ENCODE data around the gene ACTA2. TPM values are rescaled to one million over a fixed set of nuclear protein-coding genes. Genes with fewer than 3 reads are reported as not detected.

Gene ACTA2
- total RNA-seq, 1 experiment from 2014 or later = 2,012 TPM

DNA sequence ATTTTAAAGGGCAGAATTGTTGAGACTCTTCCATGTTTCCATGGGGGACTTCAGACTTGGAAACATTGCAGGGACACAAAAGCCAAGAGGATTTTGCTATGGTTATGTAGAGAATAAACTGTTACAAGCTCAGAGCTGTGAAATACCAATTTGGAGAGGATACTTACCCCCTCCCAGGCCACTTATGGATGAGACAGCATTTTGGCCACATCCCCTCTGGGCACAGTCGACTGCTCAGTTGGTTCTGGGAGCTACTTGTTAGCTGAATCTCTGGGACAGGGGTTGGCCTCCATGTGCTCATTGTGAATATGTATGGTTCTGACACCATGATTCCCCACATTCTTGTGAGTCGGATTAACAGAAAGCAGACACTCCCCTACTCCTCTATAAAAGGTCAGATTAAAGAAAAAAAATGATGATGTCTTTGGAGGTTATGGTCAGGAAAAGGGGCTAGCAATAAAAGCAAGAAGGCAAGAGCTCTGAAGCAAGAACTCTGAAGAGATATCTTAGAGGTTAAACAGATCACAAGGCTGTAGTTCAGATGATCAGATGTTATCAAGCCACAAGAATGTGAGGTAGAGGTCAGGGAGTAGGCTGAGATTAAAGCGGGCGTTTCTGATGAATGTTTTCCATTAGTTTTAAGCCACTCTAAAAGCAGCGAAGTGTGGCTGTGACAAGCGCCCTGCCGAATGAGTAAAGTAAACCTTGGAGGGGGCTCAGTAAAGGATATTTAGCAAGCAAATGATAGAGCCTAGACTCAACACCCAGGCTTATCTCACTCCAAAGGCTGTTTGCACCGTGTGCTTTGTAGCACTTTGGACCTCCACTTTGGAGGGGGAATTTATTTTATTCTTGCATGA lies 55.3 kb downstream of the ACTA2 start:
- no peak for DNase-seq (ENCODE audit: low read depth in 1 of 2, low spot score in 2 of 2)
- Histone ChIP-seq H3K9me3 (replicated peaks) (no peaks in the 10 kb centered on the region), H3K4me3 (no peak overlapping the region), H3K27ac (no peak overlapping the region), H3K36me3 (peaks cover 4% of the 10 kb centered on the region; the same call in 1 of the 2 replicates), H3K4me1 (replicated peaks) (peaks cover 65% of the 10 kb centered on the region), H3K27me3 (replicated peaks) (no peaks in the 10 kb centered on the region)

DNA sequence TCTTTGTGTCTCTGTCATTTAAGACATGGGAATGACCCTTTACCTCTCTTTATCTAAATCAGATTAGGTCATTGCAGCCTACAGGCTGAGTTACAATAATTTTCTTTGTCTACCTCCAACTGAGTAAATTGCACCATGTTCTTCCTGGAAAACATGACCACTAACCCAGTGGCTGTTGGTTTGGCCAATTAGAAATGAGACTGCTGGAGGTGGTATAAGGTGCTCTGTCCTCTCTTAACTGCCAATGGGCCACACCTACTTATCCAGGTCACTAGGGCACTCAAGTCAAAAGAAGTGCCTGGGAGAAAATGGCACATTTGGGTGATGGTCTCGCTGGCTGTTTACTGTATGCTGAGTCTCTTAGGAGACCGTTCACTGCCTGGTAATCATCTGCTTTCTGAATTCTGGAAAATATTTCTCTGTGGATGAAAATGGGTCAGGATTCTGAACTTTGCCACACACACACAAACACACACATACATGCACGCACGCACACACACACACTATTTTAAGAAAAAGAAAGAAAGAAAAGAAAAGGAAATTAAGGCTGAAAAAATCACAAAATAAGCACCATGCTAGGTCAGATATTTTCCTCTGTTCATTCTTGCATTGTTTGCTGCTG lies 56.1 kb downstream of the ACTA2 start:
- H3K9me3 ChIP-seq (replicated peaks) = no peaks in the 10 kb centered on the region
- no peak overlapping the region for H3K27ac ChIP-seq
- H3K4me1 ChIP-seq (replicated peaks) = peaks cover 65% of the 10 kb centered on the region
- H3K27me3 ChIP-seq (replicated peaks) = no peaks in the 10 kb centered on the region
- H3K36me3 ChIP-seq = no peaks in the 10 kb centered on the region
- no peak overlapping the region for H3K4me3 ChIP-seq
- no peak for DNase-seq (ENCODE audit: low read depth in 1 of 2, low spot score in 2 of 2)

DNA sequence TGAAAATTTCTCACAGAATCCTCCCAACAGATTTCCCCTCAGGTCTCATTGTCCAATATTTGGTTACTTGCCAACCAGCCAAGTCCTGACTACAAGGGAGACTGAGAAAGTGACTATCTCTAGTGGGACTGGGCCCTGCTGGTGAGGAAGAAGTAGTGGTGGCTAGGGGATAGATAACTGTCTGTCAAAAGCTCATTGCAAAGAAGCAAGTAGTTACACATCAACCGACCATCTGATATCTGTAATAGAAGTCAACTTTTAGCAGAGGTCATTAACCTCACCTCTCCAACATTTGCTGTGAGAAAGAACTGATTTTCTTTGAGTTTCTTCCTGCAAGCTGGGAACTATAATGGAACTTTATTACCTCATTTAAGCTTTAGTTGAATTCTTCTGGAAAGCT lies 57.3 kb downstream of the ACTA2 start:
- Histone ChIP-seq H3K9me3 (replicated peaks) (no peaks in the 10 kb centered on the region), H3K27me3 (replicated peaks) (no peaks in the 10 kb centered on the region), H3K27ac (no peak overlapping the region), H3K4me1 (replicated peaks) (peaks cover 61% of the 10 kb centered on the region), H3K4me3 (no peak overlapping the region), H3K36me3 (no peaks in the 10 kb centered on the region)
- DNase-seq (ENCODE audit: low read depth in 1 of 2, low spot score in 2 of 2) = no peak

DNA sequence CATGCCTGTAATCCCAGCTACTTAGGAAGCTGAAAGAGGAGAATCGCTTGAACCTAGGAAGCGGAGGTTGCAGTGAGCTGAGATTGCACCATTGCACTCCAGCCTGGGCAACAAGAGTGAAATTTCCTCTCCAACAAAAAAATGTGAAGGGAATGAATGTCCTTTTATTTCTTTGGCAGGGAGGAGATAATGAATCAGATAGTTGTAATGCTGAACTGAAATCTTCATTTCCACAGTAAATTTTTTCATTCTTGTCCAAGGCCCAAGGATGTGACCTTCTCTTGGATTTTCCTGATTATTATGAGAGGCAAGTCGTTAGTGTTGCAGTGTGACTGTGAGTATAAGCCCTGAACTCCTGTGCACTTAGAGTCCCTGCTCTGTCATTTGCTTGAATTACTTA lies 59.0 kb downstream of the ACTA2 start:
- H3K27ac ChIP-seq = no peak overlapping the region
- peaks cover 45% of the 10 kb centered on the region for H3K4me1 ChIP-seq (replicated peaks)
- no peak overlapping the region for H3K4me3 ChIP-seq
- H3K27me3 ChIP-seq (replicated peaks) = no peaks in the 10 kb centered on the region
- DNase-seq (ENCODE audit: low read depth in 1 of 2, low spot score in 2 of 2) = no peak
- no peaks in the 10 kb centered on the region for H3K36me3 ChIP-seq
- no peaks in the 10 kb centered on the region for H3K9me3 ChIP-seq (replicated peaks)

DNA sequence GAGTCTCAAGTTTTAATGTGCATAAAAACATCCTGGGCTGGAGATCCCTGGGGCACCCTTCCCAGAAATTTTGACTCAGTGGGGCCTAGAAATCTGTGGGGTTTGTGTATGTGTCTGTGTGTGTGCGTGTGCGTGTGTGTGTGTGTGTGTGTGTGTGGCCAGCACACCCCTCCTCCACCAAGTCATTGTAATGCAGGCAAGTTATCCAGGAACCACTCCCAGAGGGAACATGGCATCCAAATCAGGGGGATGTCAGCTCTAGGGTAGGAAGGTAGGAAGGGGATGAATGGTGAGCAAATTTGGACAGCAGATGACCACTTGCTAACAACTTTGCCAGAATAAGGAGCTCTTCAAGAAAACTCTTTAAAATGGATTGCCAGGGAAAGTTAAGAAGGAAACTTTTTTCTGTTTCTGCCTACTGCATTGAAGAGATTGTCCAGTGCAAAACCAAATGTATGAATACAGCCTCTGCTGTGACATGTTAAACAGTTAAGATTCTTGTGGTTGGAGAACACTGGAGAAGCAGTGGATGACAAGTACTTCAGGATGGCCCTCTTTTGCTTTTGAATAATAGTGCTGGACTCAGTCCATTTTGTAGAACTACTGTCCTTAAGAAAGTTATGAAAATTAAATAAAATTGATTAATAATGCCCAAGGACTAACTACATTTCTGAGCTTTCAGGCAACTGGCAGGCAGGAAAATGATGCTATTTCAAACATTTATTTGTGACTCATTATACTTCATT lies 60.2 kb downstream of the ACTA2 start:
- Histone ChIP-seq H3K9me3 (replicated peaks) (no peaks in the 10 kb centered on the region), H3K4me1 (replicated peaks) (peaks cover 39% of the 10 kb centered on the region), H3K27me3 (replicated peaks) (no peaks in the 10 kb centered on the region), H3K27ac (no peak overlapping the region), H3K36me3 (no peaks in the 10 kb centered on the region), H3K4me3 (no peak overlapping the region)
- DNase-seq (ENCODE audit: low read depth in 1 of 2, low spot score in 2 of 2) = peak in 1 of 2 experiments; percentile 27

DNA sequence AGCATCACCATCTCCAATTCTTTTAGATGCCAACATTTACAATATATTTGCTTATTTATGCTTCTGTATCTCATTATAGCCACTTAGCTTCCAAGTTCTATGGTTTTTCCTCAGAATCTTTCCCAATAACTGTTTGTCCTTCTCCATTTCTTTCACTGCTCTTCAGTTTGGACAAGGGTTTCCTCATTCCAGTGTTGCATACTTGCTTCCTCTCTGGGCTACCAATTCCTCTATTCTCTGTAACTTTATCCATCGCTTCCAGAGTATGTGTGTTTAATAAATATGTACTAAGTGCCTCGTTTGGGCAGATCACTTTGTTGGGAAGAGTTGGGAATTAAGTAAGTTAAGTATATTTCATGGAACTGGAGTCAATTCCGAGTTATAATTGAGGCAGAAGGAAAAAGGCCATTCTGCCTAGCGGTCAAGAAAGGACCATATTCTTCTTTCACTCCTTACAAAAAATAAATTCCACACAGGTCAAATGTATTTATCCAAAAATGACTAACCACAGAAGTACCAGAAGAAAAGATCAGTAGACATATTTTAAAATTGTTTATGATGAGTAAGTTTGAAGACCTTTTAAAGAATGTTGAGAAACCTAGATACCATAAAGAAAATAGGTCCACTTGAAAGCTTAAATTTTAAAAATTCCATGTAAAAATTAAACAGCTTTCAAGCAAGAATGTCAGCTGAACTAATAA lies 61.7 kb downstream of the ACTA2 start:
- H3K27ac ChIP-seq = no peak overlapping the region
- H3K27me3 ChIP-seq (replicated peaks) = no peaks in the 10 kb centered on the region
- H3K9me3 ChIP-seq (replicated peaks) = no peaks in the 10 kb centered on the region
- peaks cover 25% of the 10 kb centered on the region for H3K4me1 ChIP-seq (replicated peaks)
- no peak for DNase-seq (ENCODE audit: low read depth in 1 of 2, low spot score in 2 of 2)
- H3K36me3 ChIP-seq = no peaks in the 10 kb centered on the region
- H3K4me3 ChIP-seq = no peak overlapping the region

DNA sequence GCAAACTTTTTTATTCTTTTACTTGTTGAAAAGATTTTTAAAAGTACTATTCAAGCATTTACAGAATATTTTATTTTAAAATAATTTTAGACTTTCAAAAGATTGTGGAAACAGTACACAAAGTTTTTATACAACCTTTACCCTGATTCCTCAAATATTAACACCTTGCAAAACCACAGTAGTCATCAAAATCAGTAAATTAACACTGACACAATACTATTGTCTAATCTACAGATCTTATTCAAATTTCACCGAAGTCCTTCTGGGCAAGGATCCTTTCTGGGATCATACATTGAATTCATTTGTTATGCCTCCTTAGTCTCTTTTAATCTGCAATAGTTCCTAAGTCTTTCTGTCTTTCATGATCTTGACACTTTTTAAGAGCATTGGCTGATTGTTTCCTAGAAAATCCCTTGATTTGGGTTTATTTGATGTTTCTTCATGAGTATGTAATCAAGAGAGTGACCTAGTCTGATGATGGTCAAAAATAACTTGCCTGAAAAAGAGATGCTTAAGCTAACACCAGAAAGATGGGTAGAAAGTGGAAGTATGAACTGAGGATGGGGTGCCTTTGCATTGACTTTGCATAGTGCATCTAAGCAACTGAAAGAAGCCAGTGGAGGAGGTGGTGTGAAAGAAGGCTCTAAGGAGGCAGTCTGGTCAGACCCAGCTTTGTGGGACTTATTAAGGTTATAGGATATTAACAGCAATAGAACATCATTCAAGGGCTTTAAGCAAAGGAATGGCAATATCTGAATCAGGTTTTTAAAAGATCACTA lies 62.8 kb downstream of the ACTA2 start:
- Histone ChIP-seq H3K36me3 (no peaks in the 10 kb centered on the region), H3K27ac (no peak overlapping the region), H3K9me3 (replicated peaks) (no peaks in the 10 kb centered on the region), H3K4me1 (replicated peaks) (peaks cover 25% of the 10 kb centered on the region), H3K27me3 (replicated peaks) (no peaks in the 10 kb centered on the region), H3K4me3 (no peak overlapping the region)
- DNase-seq (ENCODE audit: low read depth in 1 of 2, low spot score in 2 of 2) = no peak

DNA sequence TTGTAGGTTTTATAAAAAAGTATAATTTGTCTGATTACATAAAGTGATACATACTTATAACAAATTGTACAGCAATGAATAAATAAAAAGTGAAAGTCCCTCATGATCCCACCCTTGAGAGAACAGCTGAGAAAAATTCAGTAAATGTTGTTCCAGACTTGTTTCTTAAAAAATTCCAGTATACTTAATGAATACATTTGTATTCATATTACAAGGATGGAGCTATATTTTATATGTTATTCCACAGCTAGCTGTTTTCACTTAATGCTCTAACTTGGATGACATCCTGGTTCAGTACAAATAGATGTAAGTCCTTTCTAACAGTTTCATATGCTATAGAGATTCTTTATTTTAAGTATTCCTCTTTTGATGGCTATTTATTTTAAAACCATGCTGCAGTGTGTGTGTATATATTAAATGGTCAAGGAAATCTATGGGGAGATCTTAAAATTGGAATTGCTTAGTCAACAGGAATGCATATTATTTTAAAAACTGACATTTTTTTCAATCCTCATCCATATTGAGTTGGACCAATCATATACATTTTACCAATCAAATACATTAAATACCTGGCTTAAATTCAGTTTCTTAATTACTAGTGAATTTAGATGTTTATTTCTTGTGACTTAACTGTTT lies 63.6 kb downstream of the ACTA2 start:
- no peak for DNase-seq (ENCODE audit: low read depth in 1 of 2, low spot score in 2 of 2)
- H3K9me3 ChIP-seq (replicated peaks) = no peaks in the 10 kb centered on the region
- no peaks in the 10 kb centered on the region for H3K27me3 ChIP-seq (replicated peaks)
- H3K36me3 ChIP-seq = no peaks in the 10 kb centered on the region
- no peak overlapping the region for H3K27ac ChIP-seq
- no peak overlapping the region for H3K4me3 ChIP-seq
- peaks cover 25% of the 10 kb centered on the region for H3K4me1 ChIP-seq (replicated peaks)

DNA sequence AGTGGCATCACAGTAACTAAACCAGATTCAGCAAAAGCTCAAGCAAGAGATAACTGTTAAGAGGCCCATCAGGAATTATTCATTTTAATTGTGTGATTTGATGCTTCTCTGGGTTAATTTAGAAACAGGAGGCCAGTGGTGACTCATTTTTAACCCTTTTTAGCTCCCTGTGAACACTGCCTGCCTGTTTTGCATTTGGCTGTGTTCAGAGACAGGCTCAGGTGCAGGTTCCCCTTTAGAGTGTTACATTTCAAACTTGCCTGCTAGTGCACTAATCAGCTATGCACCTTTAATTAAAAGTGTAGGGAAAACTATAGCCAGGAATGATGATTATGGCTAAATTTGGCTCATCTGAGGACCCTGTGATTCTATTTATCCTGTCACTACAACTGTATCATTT lies 66.0 kb downstream of the ACTA2 start:
- Histone ChIP-seq H3K36me3 (0 out of 2 replicates have a peak, but pooled peaks cover 3% of the 10 kb centered on the region), H3K4me1 (replicated peaks) (peaks cover 33% of the 10 kb centered on the region), H3K9me3 (replicated peaks) (no peaks in the 10 kb centered on the region), H3K27ac (no peak overlapping the region), H3K27me3 (replicated peaks) (no peaks in the 10 kb centered on the region), H3K4me3 (no peak overlapping the region)
- DNase-seq (ENCODE audit: low read depth in 1 of 2, low spot score in 2 of 2) = no peak

Other genes starting within 250 kb of the ACTA2 start
- not detected in 2 replicates for gene LIPK, start 246.5 kb downstream of the ACTA2 start, total RNA-seq (2014; rRNA removed; shearing (Covaris generic))
- not detected in 2 replicates for gene LIPN, start 192.8 kb downstream of the ACTA2 start, total RNA-seq (2014; rRNA removed; shearing (Covaris generic))
- gene LIPM, start 150.0 kb downstream of the ACTA2 start, total RNA-seq (2014; rRNA removed; shearing (Covaris generic)) = not detected in 2 replicates
- gene ANKRD22, start 100.9 kb downstream of the ACTA2 start, total RNA-seq (2014; rRNA removed; shearing (Covaris generic)) = not detected in 2 replicates
- 12.9 and 17.1 TPM in 2 replicates for gene STAMBPL1, start 72.5 kb downstream of the ACTA2 start, total RNA-seq (2014; rRNA removed; shearing (Covaris generic))
- 20.6 and 25.6 TPM in 2 replicates for gene FAS, start 38.0 kb upstream of the ACTA2 start, total RNA-seq (2014; rRNA removed; shearing (Covaris generic))